Mucosa of descending colon (tissue), 3 donors: ENCODE data around the gene CLSTN2. TPM values are rescaled to one million over a fixed set of nuclear protein-coding genes. Genes with fewer than 3 reads are reported as not detected.

ENCODE experiments used
- ATAC-seq: fragments of 200-7000 bp; cut with Tn5 transposase; one replicate; pipeline ENCODE4 v1.9.1; 2020; ENCODE audit warnings: mild to moderate bottlenecking, moderate library complexity
- DNase-seq, 3 donors: peaks; one replicate each; pipeline ENCODE4 v3.0.0-alpha.2; 2020
- H3K36me3 ChIP-seq: fragments of 200-600 bp; one replicate; pipeline ENCODE4 v1.8.0; 2021; ENCODE audit warnings: low read depth, mild to moderate bottlenecking
- H3K4me1 ChIP-seq: fragments of 200-600 bp; one replicate; pipeline ENCODE4 v1.8.0; 2021; ENCODE audit warnings: low read depth, mild to moderate bottlenecking
- H3K4me3 ChIP-seq: fragments of 200-600 bp; one replicate; pipeline ENCODE4 v1.8.0; 2021; ENCODE audit warnings: mild to moderate bottlenecking
- H3K9me3 ChIP-seq: fragments of 200-600 bp; one replicate; pipeline ENCODE4 v1.8.0; 2021; ENCODE audit warnings: mild to moderate bottlenecking
- CTCF ChIP-seq: fragments of 200-600 bp; IDR thresholded peaks from one replicate; pipeline ENCODE4 v1.8.0; 2022; ENCODE audit warnings: antibody characterized with exemption, mild to moderate bottlenecking
- intact Hi-C, 2 donors: fragments of 100-400 bp; cut with DNase I in 1 of 2; cut with micrococcal nuclease in 1 of 2; formaldehyde crosslinking; loops; one replicate each; pipeline versions ENCODE4 v1.11.0 to v1.11.1; 2022; cut with DNase I, micrococcal nuclease
- total RNA-seq, 3 donors: library from RNA; stranded (reverse); fragmentation: NEBNext Ultra II Directional in 2 of 3; extraction: Animal tissue kit (Norgen Biotek cat#: 25700) in 2 of 3; gene quantifications; one replicate each; pipeline versions ENCODE4 v1.2.1 to v1.2.4, GENCODE V29; 2021 to 2023
- donor health status: DM: no; HTN: no; CAD: no; lungs with moderate emphysema.
- donor health status: DM: no; HTN: no; CAD: no.
- donor health status: DM: no; HTN: yes; CAD: no.

The CLSTN2 gene
- total RNA-seq, 3 donors from 2014 or later: 0.90 to 5.3 (median 2.5) TPM

- ATAC-seq: no peak
- H3K4me3 ChIP-seq: no peak overlapping the region
- intact Hi-C loops: no loop called here
- no peaks in the 10 kb centered on the region for H3K4me1 ChIP-seq
- no peak for DNase-seq
- H3K9me3 ChIP-seq: no peaks in the 10 kb centered on the region
- no peaks in the 10 kb centered on the region for H3K36me3 ChIP-seq
- no peak for TF ChIP-seq CTCF
These were observed 39.9 kb downstream of the CLSTN2 start for GRCh38 chr3:139974809-139975425.

DNA sequence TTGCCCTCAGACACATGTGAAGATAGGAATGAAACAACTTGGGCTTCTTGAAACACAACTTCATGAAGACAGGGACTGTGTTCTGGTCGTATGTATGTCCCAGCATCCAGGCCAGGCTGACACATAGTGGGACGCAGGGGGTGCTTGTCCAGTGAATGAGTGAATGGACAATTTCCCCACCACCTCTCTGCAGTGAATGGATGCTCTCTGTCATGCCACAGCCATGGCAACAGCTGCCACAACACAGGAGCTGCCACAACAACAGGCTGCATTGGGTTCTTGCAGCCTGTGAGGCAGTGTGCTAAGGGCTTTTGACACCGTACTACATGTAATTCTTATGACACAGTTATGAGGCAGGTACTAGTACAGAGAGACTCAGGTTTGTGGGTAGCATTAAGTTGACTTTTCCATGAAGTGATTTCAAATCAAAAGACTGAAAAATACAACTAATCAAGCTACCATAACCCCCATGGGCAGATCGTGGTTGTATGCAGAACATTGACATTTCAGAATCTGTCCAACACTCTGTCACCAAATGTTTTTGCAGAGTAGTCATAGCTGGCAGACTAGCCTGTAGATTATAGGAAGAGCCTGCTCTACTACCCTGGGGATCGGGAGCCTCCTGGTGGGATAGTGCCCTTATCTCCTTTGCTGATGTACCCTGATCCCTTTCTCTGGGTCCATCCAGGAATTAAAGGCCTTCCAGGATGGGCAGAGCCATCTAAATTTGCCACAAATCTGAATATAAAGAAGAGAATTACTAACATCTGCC, 40.8 kb downstream of the CLSTN2 start:
- Histone ChIP-seq H3K36me3 (no peaks in the 10 kb centered on the region), H3K4me3 (no peak overlapping the region), H3K9me3 (no peaks in the 10 kb centered on the region), H3K4me1 (no peaks in the 10 kb centered on the region)
- no peak for ATAC-seq
- TF ChIP-seq CTCF: no peak
- intact Hi-C loops: no loop called here
- no peak for DNase-seq

DNA sequence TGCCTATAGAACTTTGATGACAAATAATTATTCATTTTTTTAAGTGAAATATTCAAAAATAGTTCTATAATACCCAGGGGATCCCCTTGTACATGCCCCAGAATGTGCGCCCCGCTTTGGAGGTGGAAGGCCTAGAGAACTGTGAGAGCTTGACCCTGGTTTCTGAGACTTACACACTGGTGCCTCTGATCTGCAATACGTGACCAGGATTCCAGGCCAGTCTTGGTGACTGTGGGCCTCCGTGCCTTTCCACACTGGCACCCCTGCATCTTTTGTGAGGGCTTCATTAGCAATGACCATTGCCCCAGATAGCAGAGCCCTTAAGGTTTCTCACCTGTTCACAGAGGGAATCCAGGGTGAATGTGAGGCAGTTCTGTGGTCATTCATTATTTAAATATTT, 44.0 kb downstream of the CLSTN2 start:
- no peak for TF ChIP-seq CTCF
- no peaks in the 10 kb centered on the region for H3K36me3 ChIP-seq
- no peaks in the 10 kb centered on the region for H3K4me1 ChIP-seq
- H3K4me3 ChIP-seq: no peak overlapping the region
- H3K9me3 ChIP-seq: no peaks in the 10 kb centered on the region
- ATAC-seq (no peak), DNase-seq (no peak)
- intact Hi-C loops: no loop called here

- no peaks in the 10 kb centered on the region for H3K9me3 ChIP-seq
- TF ChIP-seq CTCF: no peak
- no peak overlapping the region for H3K4me3 ChIP-seq
- ATAC-seq (no peak), DNase-seq (no peak)
- intact Hi-C loops: no loop called here
- no peaks in the 10 kb centered on the region for H3K36me3 ChIP-seq
- H3K4me1 ChIP-seq: no peaks in the 10 kb centered on the region
These were observed 45.0 kb downstream of the CLSTN2 start for GRCh38 chr3:139979991-139980390.

DNA sequence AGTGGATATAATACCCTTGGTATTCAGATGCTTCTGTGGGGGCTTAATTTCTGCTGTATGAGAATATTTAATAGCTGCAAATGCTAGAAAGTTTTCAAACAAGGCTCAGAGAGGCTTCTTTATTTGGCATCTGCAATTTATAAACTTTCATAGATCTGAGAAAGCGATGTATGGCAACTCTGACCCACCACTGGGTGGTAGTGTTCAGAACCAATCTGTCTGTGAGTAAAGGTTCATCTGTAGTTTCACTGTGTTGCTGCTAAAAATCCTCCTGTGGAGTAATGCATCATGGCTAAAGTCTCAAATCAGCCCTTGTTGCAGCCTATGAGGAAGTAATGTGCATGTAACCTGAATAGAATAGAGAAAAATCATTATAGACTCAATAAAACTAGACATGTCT, 47.4 kb downstream of the CLSTN2 start:
- ATAC-seq (no peak), DNase-seq (no peak)
- H3K36me3 ChIP-seq: no peaks in the 10 kb centered on the region
- no peaks in the 10 kb centered on the region for H3K4me1 ChIP-seq
- no peak overlapping the region for H3K4me3 ChIP-seq
- no peaks in the 10 kb centered on the region for H3K9me3 ChIP-seq
- intact Hi-C loops: no loop called here
- no peak for TF ChIP-seq CTCF
